Keratinocyte (primary cell): ENCODE results near the gene UBE2E1. TPM values are rescaled to one million over a fixed set of nuclear protein-coding genes. Genes with fewer than 3 reads are reported as not detected.

Experiments used
- DNase-seq: peaks from one replicate; pipeline ENCODE4 v3.0.0-alpha.2; 2011; ENCODE audit warnings: low read depth, missing footprints, low spot score
- FAIRE-seq: peaks from 2 replicates; lab custom pipeline; 2011; peaks lifted over from hg19 to GRCh38; lab: Jason Lieb, UNC
- H2AFZ ChIP-seq: 2 replicates; pipeline ENCODE4 v1.6.0; 2012; ENCODE audit warnings: low read length, control low read depth, inconsistent platforms; ENCODE audit not compliant: control insufficient read depth
- H3K27ac ChIP-seq: 2 replicates; pipeline ENCODE4 v1.5.1; 2011; ENCODE audit warnings: low read length; ENCODE audit not compliant: control insufficient read depth, insufficient read depth
- H3K27me3 ChIP-seq: 3 replicates; pipeline ENCODE4 v1.6.0; 2011; ENCODE audit warnings: low read length; ENCODE audit not compliant: control insufficient read depth, insufficient read depth; ENCODE audit errors: extremely low read depth
- H3K36me3 ChIP-seq, 2 experiments: 2 replicates in 1 of 2; 3 replicates in 1 of 2; pipeline ENCODE4 v1.5.1; 2011; ENCODE audit warnings: low read length in 2 of 2, mild to moderate bottlenecking in 1 of 2; ENCODE audit not compliant: control insufficient read depth in 2 of 2, insufficient read depth in 2 of 2; ENCODE audit errors: extremely low read depth in 1 of 2
- H3K4me1 ChIP-seq: 3 replicates; pipeline ENCODE4 v1.5.1; 2011; ENCODE audit warnings: low read length; ENCODE audit not compliant: control insufficient read depth, insufficient read depth; ENCODE audit errors: extremely low read depth
- H3K4me2 ChIP-seq: 3 replicates; pipeline ENCODE4 v1.6.0; 2011; ENCODE audit warnings: low read depth, low read length; ENCODE audit not compliant: control insufficient read depth, insufficient read depth; ENCODE audit errors: extremely low read depth
- H3K4me3 ChIP-seq, 3 experiments: fragments of 200-600 bp in 1 of 3; sonication (generic) in 1 of 3; 2 replicates in 2 of 3; 3 replicates in 1 of 3; pipeline ENCODE4 v1.5.1; 2011 to 2016; ENCODE audit warnings: low read length in 3 of 3, mild to moderate bottlenecking in 3 of 3, control low read depth in 2 of 3, inconsistent platforms in 1 of 3, low read depth in 1 of 3, mixed read lengths in 1 of 3, mixed run types in 1 of 3, moderate library complexity in 1 of 3; ENCODE audit not compliant: control insufficient read depth in 2 of 3, insufficient read depth in 2 of 3; ENCODE audit errors: extremely low read depth in 1 of 3
- H3K79me2 ChIP-seq: 2 replicates; pipeline ENCODE4 v1.6.0; 2012; ENCODE audit warnings: low read length; ENCODE audit not compliant: control insufficient read depth, insufficient read depth
- H3K9ac ChIP-seq: 3 replicates; pipeline ENCODE4 v1.6.0; 2011; ENCODE audit warnings: low read length; ENCODE audit not compliant: control insufficient read depth, insufficient read depth; ENCODE audit errors: extremely low read depth
- H3K9me1 ChIP-seq: 3 replicates; pipeline ENCODE4 v1.6.0; 2011; ENCODE audit warnings: low read length; ENCODE audit not compliant: control insufficient read depth, insufficient read depth; ENCODE audit errors: extremely low read depth
- H3K9me3 ChIP-seq: 2 replicates; pipeline ENCODE4 v1.5.1; 2012; ENCODE audit warnings: low read depth, low read length; ENCODE audit not compliant: control insufficient read depth
- H4K20me1 ChIP-seq: 3 replicates; pipeline ENCODE4 v1.6.0; 2011; ENCODE audit warnings: low read length; ENCODE audit not compliant: control insufficient read depth, insufficient read depth; ENCODE audit errors: extremely low read depth
- CTCF ChIP-seq, 3 experiments: IDR thresholded peaks in 1 of 3; conservative IDR thresholded peaks in 1 of 3; optimal IDR thresholded peaks in 1 of 3; 2 replicates in 2 of 3; 3 replicates in 1 of 3; pipeline versions ENCODE3 to v1.5.1; 2011; ENCODE audit warnings: low read length in 3 of 3, mild to moderate bottlenecking in 3 of 3, moderate library complexity in 2 of 3, control low read depth in 1 of 3, inconsistent platforms in 1 of 3; ENCODE audit not compliant: insufficient read depth in 2 of 3; ENCODE audit errors: extremely low read depth in 1 of 3
- EZH2 ChIP-seq: IDR thresholded peaks from one replicate; pipeline ENCODE4 v1.6.1; 2012; ENCODE audit warnings: inconsistent platforms, mild to moderate bottlenecking, low read length, moderate library complexity
- dilution Hi-C: fragments of 300-500 bp; cut with MboI; formaldehyde crosslinking; loops from one replicate; pipeline ENCODE4 v1.7.0; 2020; ENCODE audit warnings: low sequenced_read_pairs; ENCODE audit not compliant: extremely low pct_ligation_motif_present
- polyA plus RNA-seq, 5 experiments: library from polyadenylated mRNA; depleted of rRNA in 3 of 5; stranded (reverse) in 3 of 5; stranded (forward) in 1 of 5; unstranded in 1 of 5; fragments of >200 nt; gene quantifications; 1 replicate in 1 of 5; 2 replicates in 3 of 5; 3 replicates in 1 of 5; pipeline versions ENCODE4 v1.2.1 to v1.2.3, GENCODE V29; 2011 to 2012; ENCODE audit warnings: missing spikeins in 2 of 5, low read depth in 1 of 5, low replicate concordance in 1 of 5

The UBE2E1 gene
- polyA plus RNA-seq, 1 donor (not counting 4 experiments of a cell fraction or from before 2014, with no cell fraction given), result 205 TPM

DNA sequence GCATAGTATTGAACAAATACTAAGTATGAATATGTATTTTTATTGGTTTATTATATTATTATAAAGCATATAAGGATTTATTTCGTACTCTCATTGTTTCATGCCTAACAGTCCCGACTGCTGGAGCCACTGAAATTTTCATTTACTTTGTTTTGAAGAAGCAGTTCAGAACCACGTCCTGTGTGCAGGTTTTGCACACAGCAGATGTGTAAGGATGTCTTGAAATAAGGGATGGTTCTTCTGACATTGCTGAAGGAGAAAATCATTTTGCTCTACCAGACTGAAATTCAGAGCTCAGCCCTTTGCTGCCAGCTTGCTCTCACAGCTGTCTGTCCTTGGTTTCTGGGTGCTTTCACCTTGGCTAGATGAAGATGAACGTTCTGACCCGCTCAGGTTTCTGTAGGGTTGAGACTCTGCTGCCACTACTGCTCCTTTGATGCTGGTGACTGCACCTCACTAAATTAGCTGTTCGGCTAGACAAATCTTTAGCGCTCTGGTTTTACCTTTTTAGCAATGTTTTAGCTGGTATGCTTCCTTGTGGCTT, 54.2 kb downstream of the UBE2E1 start:
- dilution Hi-C loops, result no loop called here
- H3K9me1 ChIP-seq, result no peaks in the 10 kb centered on the region
- FAIRE-seq, result no peak
- TF ChIP-seq CTCF (optimal IDR thresholded peaks at IDR 0.05 in 1 of 3, IDR thresholded peaks at IDR 0.05 in 1 of 3, conservative IDR thresholded peaks at IDR 0.05 in 1 of 3; ENCODE audit: extremely low read depth in 1 of 3, insufficient read depth in 2 of 3, low read length in 3 of 3), result no peak
- no peak for TF ChIP-seq EZH2
- peaks cover 0 to 2% of the 10 kb centered on the region in 2 experiments for H3K36me3 ChIP-seq
- no peak overlapping the region for H3K9ac ChIP-seq
- no peak for DNase-seq
- peaks cover 45% of the 10 kb centered on the region for H3K79me2 ChIP-seq
- H2AFZ ChIP-seq, result no peak overlapping the region
- H3K9me3 ChIP-seq, result no peaks in the 10 kb centered on the region
- no peak overlapping the region for H3K27ac ChIP-seq
- H3K27me3 ChIP-seq, result no peaks in the 10 kb centered on the region
- H4K20me1 ChIP-seq, result peaks cover 17% of the 10 kb centered on the region
- H3K4me3 ChIP-seq, result no peak overlapping the region
- peaks cover 13% of the 10 kb centered on the region for H3K4me1 ChIP-seq
- H3K4me2 ChIP-seq, result no peak overlapping the region

GRCh38 chr3:23861689-23862088, 55.9 kb downstream of the UBE2E1 start:
- Histone ChIP-seq H3K4me3 (no peak overlapping the region), H3K36me3 (peaks cover 0 to 4% of the 10 kb centered on the region in 2 experiments), H3K27ac (no peak overlapping the region), H3K9me1 (no peaks in the 10 kb centered on the region), H3K9ac (no peak overlapping the region), H2AFZ (no peak overlapping the region), H3K79me2 (peaks cover 50% of the 10 kb centered on the region), H3K27me3 (no peaks in the 10 kb centered on the region), H3K4me2 (no peak overlapping the region), H3K4me1 (peaks cover 13% of the 10 kb centered on the region), H4K20me1 (peaks cover 17% of the 10 kb centered on the region), H3K9me3 (no peaks in the 10 kb centered on the region)
- DNase-seq, result no peak
- TF ChIP-seq EZH2 (no peak), CTCF (optimal IDR thresholded peaks at IDR 0.05 in 1 of 3, IDR thresholded peaks at IDR 0.05 in 1 of 3, conservative IDR thresholded peaks at IDR 0.05 in 1 of 3; ENCODE audit: extremely low read depth in 1 of 3, insufficient read depth in 2 of 3, low read length in 3 of 3) (no peak)
- no peak for FAIRE-seq
- dilution Hi-C loops, result no loop called here
